ENCODE results near the gene MAML3.

DNA sequence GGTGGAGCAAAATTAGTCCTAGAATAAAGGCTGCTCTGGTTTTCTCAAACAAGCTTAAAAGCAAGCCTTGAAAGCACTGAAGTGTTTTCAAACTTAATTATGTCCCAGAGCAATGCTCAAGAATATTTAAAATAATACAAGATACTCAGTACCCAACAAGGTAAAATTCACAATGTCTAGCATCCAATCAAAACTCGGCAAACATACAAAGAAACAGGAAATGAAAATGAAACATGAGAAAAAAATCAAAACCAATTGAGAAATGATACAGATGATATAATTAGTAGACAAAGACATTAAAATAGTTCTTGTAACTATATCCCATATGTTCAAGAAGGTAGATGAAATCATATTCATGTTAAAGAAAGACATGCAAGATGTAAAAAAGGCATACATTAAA lies 45.0 kb upstream of the MAML3 start:
- TF ChIP-seq CTCF (IDR thresholded peaks at IDR 0.05) (no peak), POLR2AphosphoS5 (IDR thresholded peaks at IDR 0.05) (no peak), POLR2A (IDR thresholded peaks at IDR 0.05) (no peak), EP300 (IDR thresholded peaks at IDR 0.05) (no peak)

Data from upper lobe of left lung (tissue), 4 donors.